AG09309 (cell line): ENCODE results near the gene ABAT.

Experiments
- DNase-seq: peaks from one replicate; pipeline ENCODE4 v3.0.0-alpha.2; 2010; ENCODE audit warnings: low read depth
- H3K4me3 ChIP-seq: 2 replicates; pipeline ENCODE4 v1.5.1; 2011; ENCODE audit warnings: mild to moderate bottlenecking, low read depth, low read length, moderate library complexity; ENCODE audit not compliant: control insufficient read depth
- CTCF ChIP-seq: IDR thresholded peaks from 2 replicates; pipeline ENCODE4 v1.5.1; 2011; ENCODE audit warnings: mild to moderate bottlenecking, low read depth, low read length, inconsistent platforms; ENCODE audit not compliant: insufficient read depth, control insufficient read depth; ENCODE audit errors: missing control alignments

Gene ABAT

GRCh38 chr16:8631373-8631772 lies 43.0 kb upstream of the ABAT start:
- TF ChIP-seq CTCF = no peak
- no peak for DNase-seq
- H3K4me3 ChIP-seq = no peak overlapping the region

GRCh38 chr16:8631818-8632465 lies 42.5 kb upstream of the ABAT start:
- H3K4me3 ChIP-seq = no peak overlapping the region
- no peak for DNase-seq
- no peak for TF ChIP-seq CTCF

GRCh38 chr16:8632675-8633182 lies 41.7 kb upstream of the ABAT start:
- TF ChIP-seq CTCF = no peak
- DNase-seq = no peak
- no peak overlapping the region for H3K4me3 ChIP-seq

GRCh38 chr16:8634991-8635736 lies 39.3 kb upstream of the ABAT start:
- no peak for DNase-seq
- peak; percentile 65 for TF ChIP-seq CTCF
- no peak overlapping the region for H3K4me3 ChIP-seq

GRCh38 chr16:8639694-8640093 lies 34.7 kb upstream of the ABAT start:
- no peak for TF ChIP-seq CTCF
- DNase-seq = no peak

GRCh38 chr16:8641671-8642070 lies 32.7 kb upstream of the ABAT start:
- TF ChIP-seq CTCF = no peak
- H3K4me3 ChIP-seq = no peak overlapping the region
- DNase-seq = no peak

More at GRCh38 chr16:8639694-8640093, 34.7 kb upstream of the ABAT start:
- H3K4me3 ChIP-seq = no peak overlapping the region
